ENCODE measurements around the gene SPATA6.

Gene SPATA6

GRCh38 chr1:48251821-48252220, 220.2 kb downstream of the SPATA6 start:
- no peak for DNase-seq (ENCODE audit: low read depth)

- DNase-seq (ENCODE audit: low read depth) = no peak
Measured at GRCh38 chr1:48251323-48251722, 220.7 kb downstream of the SPATA6 start.

- DNase-seq (ENCODE audit: low read depth) = no peak
Measured at GRCh38 chr1:48250572-48250971, 221.4 kb downstream of the SPATA6 start.

GRCh38 chr1:48249868-48250267, 222.1 kb downstream of the SPATA6 start:
- DNase-seq (ENCODE audit: low read depth) = no peak

- no peak for DNase-seq (ENCODE audit: low read depth)
Measured at GRCh38 chr1:48248356-48248755, 223.6 kb downstream of the SPATA6 start.

GRCh38 chr1:48246727-48247126, 225.3 kb downstream of the SPATA6 start:
- no peak for DNase-seq (ENCODE audit: low read depth)

All from iris pigment epithelial cell (primary cell).